ENCODE data around the gene ZNF532.

ZNF532 gene

DNA sequence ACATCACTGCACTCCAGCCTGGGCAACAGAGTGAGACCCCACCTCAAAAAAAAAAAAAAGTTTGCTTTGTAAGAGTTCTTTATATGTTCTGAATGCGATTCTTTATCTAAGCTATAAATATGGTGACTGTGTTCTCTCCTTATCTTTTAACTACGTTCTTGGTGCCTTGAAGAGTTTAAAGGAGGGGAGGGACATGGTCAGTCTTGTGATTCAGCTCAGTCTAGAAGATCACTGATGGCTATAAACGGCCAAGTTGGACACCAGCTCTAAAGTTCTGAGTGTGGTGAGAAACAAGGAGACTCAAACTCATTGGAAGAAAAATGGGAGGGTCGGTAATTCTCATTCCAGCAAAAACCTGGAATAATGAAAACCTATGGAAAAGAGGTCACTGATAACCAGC, 146.6 kb downstream of the ZNF532 start:
- no peak for DNase-seq
- Mint-ChIP-seq H3K36me3 (ENCODE audit: low read depth) (peaks cover 6% of the 10 kb centered on the region), H3K4me3 (no peak overlapping the region), H3K27ac (no peak overlapping the region), H3K4me1 (peaks cover 6% of the 10 kb centered on the region), H3K9me3 (peaks cover 22% of the 10 kb centered on the region), H3K27me3 (ENCODE audit: low read depth, poor library complexity) (peaks cover 5% of the 10 kb centered on the region)
- no peak for TF ChIP-seq CTCF (IDR thresholded peaks at IDR 0.05)

GRCh38 chr18:59011786-59012185, 147.1 kb downstream of the ZNF532 start:
- H3K36me3 Mint-ChIP-seq (ENCODE audit: low read depth) = peaks cover 6% of the 10 kb centered on the region
- H3K4me1 Mint-ChIP-seq = peaks cover 6% of the 10 kb centered on the region
- TF ChIP-seq CTCF (IDR thresholded peaks at IDR 0.05) = no peak
- no peak overlapping the region for H3K4me3 Mint-ChIP-seq
- H3K9me3 Mint-ChIP-seq = peaks cover 26% of the 10 kb centered on the region
- H3K27me3 Mint-ChIP-seq (ENCODE audit: low read depth, poor library complexity) = peaks cover 5% of the 10 kb centered on the region
- no peak overlapping the region for H3K27ac Mint-ChIP-seq
- DNase-seq = no peak

DNA sequence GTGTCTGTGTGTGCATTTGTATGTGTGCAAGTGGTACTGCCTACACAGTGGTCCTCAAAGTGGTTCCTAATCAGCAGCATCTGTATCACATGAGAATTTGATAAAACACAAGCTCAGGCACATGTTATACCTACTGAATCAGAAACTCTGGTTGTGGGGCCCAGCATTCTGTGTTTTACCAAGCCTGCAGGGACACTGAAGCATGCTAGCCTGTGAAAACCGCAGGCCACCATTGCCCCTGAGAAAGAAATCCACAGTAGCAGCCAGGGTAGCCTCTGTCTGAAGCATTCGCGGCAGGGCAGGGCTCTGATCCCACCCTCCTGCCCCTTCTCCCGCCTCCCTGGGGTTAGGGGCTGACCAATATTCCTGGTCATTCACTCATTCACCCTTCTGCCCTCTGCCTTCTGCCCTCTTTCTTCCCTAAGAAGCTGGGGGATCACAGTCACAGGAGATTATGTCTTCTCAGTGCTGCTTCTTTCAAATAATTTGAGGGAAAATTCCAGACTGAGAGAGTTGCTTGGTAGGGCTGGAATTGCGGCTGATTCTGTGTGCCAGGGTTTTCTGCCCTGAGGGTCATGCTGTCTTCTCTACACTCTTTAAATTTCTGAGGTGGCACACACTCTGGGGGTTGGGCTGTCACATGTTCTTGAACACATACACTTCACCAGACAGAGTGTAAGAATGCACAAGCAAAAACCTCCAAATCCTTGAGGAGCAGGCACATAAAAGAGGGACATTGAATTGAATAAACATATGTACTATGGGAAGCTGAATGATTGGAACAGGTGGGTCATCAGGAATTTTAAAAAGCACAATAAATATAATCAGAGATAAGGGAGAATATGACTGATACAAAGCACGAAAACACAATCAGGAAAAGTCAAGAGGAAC, 148.4 kb downstream of the ZNF532 start:
- peaks cover 13% of the 10 kb centered on the region for H3K36me3 Mint-ChIP-seq (ENCODE audit: low read depth)
- peaks cover 6% of the 10 kb centered on the region for H3K4me1 Mint-ChIP-seq
- no peak for DNase-seq
- no peak overlapping the region for H3K27ac Mint-ChIP-seq
- H3K9me3 Mint-ChIP-seq = peaks cover 37% of the 10 kb centered on the region
- TF ChIP-seq CTCF (IDR thresholded peaks at IDR 0.05) = no peak
- H3K4me3 Mint-ChIP-seq = no peak overlapping the region
- H3K27me3 Mint-ChIP-seq (ENCODE audit: low read depth, poor library complexity) = peaks cover 4% of the 10 kb centered on the region

DNA sequence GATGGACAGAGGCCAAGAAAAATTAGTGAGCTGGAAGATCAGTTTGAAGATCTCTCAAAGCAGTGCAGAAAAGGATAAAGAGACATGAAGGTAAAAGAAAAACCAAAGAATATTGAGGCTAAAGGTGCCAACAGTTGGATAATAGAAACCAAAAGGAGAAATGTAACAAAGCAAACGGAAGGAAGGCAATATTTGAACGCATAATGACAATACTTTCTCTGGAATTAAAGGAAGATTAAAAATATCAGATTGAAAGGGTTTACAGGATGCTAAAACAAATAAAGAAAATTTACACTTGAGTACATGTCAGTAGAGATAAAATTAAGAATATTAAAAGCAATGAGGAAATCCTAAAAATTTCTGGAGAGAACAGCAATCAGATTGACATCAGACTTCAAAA, 149.1 kb downstream of the ZNF532 start:
- H3K4me3 Mint-ChIP-seq = no peak overlapping the region
- no peak for DNase-seq
- H3K9me3 Mint-ChIP-seq = peaks cover 44% of the 10 kb centered on the region
- no peak overlapping the region for H3K27ac Mint-ChIP-seq
- H3K4me1 Mint-ChIP-seq = no peaks in the 10 kb centered on the region
- H3K27me3 Mint-ChIP-seq (ENCODE audit: low read depth, poor library complexity) = no peaks in the 10 kb centered on the region
- peaks cover 18% of the 10 kb centered on the region for H3K36me3 Mint-ChIP-seq (ENCODE audit: low read depth)
- no peak for TF ChIP-seq CTCF (IDR thresholded peaks at IDR 0.05)

DNA sequence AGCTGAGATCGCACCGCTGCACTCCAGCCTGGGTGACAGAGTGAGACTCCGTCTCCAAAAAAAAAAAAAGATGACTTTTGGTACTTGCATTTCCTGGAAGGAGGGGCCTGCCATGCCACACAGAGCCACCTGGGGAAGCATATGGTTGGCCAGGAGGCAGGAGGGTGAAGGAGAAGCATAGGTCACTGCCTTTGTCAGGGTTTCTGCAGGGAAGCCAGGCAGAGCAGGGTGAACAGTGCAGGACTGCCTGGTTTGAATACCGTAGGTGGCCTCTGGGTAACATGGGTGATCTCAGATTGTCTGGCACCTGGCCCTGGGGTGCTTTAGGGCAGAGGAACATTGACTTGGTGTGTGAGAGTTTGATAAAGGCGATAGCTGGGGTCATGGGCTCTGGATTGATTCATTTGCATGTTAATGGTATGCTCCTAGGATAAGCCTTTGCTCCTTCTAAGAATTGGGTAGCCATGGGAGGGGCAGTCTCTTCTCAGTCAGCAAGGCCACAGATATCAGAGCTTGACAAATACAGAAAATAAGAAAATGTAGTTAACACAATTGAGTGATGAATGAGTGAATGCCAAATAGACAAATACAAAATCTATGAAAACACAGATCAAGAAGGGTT, 151.0 kb downstream of the ZNF532 start:
- no peak for DNase-seq
- Mint-ChIP-seq H3K27me3 (ENCODE audit: low read depth, poor library complexity) (no peaks in the 10 kb centered on the region), H3K4me3 (no peak overlapping the region), H3K36me3 (ENCODE audit: low read depth) (peaks cover 23% of the 10 kb centered on the region), H3K27ac (no peak overlapping the region), H3K4me1 (no peaks in the 10 kb centered on the region), H3K9me3 (peaks cover 57% of the 10 kb centered on the region)
- TF ChIP-seq CTCF (IDR thresholded peaks at IDR 0.05) = no peak
